ENCODE measurements around the gene CPLANE2. TPM values are rescaled to one million over a fixed set of nuclear protein-coding genes. Genes with fewer than 3 reads are reported as not detected.

CPLANE2 gene

DNA sequence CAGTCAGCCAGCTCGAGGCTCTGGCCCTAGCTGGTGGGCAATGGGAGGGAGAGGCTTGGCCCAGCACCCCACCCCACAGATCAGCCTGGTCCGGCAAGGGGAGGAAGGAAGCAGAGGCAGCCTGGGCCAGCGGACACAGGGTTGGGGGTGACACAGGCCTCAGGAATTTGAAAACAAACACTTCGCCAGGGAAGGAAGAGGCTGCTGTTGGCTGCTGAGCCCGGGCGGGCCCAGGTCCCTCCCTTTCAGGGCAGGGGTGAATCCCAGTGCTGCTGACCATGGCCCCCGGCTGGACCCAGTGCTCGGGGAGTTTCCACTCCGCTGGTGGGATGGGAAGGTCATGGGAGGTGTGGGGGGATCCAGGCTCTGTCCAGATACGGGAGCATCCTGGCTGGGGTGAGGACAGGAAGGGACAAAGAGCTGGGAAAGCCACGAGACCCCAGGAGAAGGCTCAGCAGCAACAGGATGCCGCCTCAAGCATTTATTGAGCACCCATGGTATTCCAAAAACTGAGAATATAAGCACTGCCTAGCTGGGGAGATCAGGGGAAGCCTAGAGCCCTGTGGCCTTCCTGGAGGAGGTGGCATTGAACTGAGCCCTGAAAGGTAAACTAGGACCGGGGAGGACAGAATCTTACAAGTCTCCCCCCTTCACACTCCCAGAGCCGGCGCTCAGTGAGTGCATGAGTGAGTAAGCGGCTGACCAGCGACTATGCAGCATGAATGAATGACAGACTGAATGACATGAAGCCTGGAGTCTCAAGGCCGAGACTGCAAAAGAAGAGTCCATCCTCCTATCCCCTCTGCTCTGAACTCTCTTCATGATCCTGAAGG, 54.9 kb downstream of the CPLANE2 start:
- H3K4me2 ChIP-seq (ENCODE audit: low read length): peak overlapping the region; percentile 71
- peaks cover 46% of the 10 kb centered on the region for H3K4me1 ChIP-seq (ENCODE audit: control insufficient read depth, insufficient read depth, low read length)
- peak overlapping the region; percentile 82 for H3K9ac ChIP-seq (ENCODE audit: low read depth, low read length)
- no peaks in the 10 kb centered on the region for H3K36me3 ChIP-seq (ENCODE audit: insufficient read depth, low read length)
- no peaks in the 10 kb centered on the region for H3K27me3 ChIP-seq (ENCODE audit: control insufficient read depth, insufficient read depth, low read length)
- no peaks in the 10 kb centered on the region for H3K9me3 ChIP-seq (replicated peaks; ENCODE audit: low read length)
- H3K4me3 ChIP-seq (ENCODE audit: low read length): peak overlapping the region; percentile 30

Small RNA genes lying within 50 kb of the gene (small RNA-seq; reads per million reads assigned to genes)
- gene MT1XP1: not detected
